Hepatocyte (in vitro differentiated cells): ENCODE results near the gene KRT86. TPM values are rescaled to one million over a fixed set of nuclear protein-coding genes. Genes with fewer than 3 reads are reported as not detected.

ENCODE experiments used
- DNase-seq: peaks from one replicate; pipeline ENCODE4 v3.0.0-alpha.2; 2016; ENCODE audit warnings: low spot score
- H2AFZ ChIP-seq: fragments of 200-600 bp; sonication (generic); 2 replicates; pipeline ENCODE4 v1.6.0; 2016; ENCODE audit warnings: antibody characterized with exemption, mild to moderate bottlenecking
- H3K27ac ChIP-seq: fragments of 200-600 bp; sonication (generic); 2 replicates; pipeline ENCODE4 v1.5.1; 2016; ENCODE audit warnings: mild to moderate bottlenecking
- H3K27me3 ChIP-seq: fragments of 200-600 bp; sonication (generic); 2 replicates; pipeline ENCODE4 v1.6.1; 2016
- H3K36me3 ChIP-seq: fragments of 200-600 bp; sonication (generic); replicated peaks from 2 replicates; pipeline ENCODE4 v1.5.1; 2016; ENCODE audit warnings: low read depth; ENCODE audit not compliant: insufficient read depth
- H3K4me1 ChIP-seq: fragments of 200-600 bp; sonication (generic); 2 replicates; pipeline ENCODE4 v1.5.1; 2016; ENCODE audit warnings: mild to moderate bottlenecking, moderate library complexity; ENCODE audit not compliant: insufficient read depth
- H3K4me2 ChIP-seq: fragments of 200-600 bp; sonication (generic); 2 replicates; pipeline ENCODE4 v1.6.0; 2016
- H3K4me3 ChIP-seq: fragments of 200-600 bp; sonication (generic); 2 replicates; pipeline ENCODE4 v1.5.1; 2016; ENCODE audit warnings: mild to moderate bottlenecking
- H3K79me2 ChIP-seq: fragments of 200-600 bp; sonication (generic); 2 replicates; pipeline ENCODE4 v1.6.0; 2017; ENCODE audit warnings: mild to moderate bottlenecking
- H3K9me2 ChIP-seq: fragments of 200-600 bp; sonication (generic); replicated peaks from 2 replicates; pipeline ENCODE4 v1.6.0; 2017; ENCODE audit warnings: mild to moderate bottlenecking; ENCODE audit not compliant: insufficient read depth
- H3K9me3 ChIP-seq: fragments of 200-600 bp; sonication (generic); 2 replicates; pipeline ENCODE4 v1.5.1; 2016; ENCODE audit warnings: low read depth, mild to moderate bottlenecking
- H4K20me1 ChIP-seq: fragments of 200-600 bp; sonication (generic); 2 replicates; pipeline ENCODE4 v1.6.0; 2016; ENCODE audit warnings: mild to moderate bottlenecking; ENCODE audit not compliant: insufficient read depth, poor library complexity, severe bottlenecking
- CTCF ChIP-seq: fragments of 200-600 bp; sonication (generic); IDR thresholded peaks from 2 replicates; pipeline ENCODE4 v1.5.1; 2016; ENCODE audit warnings: antibody characterized with exemption, mild to moderate bottlenecking; ENCODE audit not compliant: poor library complexity
- EZH2 ChIP-seq: fragments of 200-600 bp; sonication (generic); IDR thresholded peaks from 2 replicates; pipeline ENCODE4 v1.6.1; 2016; ENCODE audit warnings: antibody characterized with exemption, mild to moderate bottlenecking, borderline replicate concordance
- EZH2phosphoT487 ChIP-seq: fragments of 200-600 bp; sonication (generic); IDR thresholded peaks from one replicate; pipeline ENCODE4 v1.6.1; 2018; ENCODE audit warnings: antibody characterized with exemption, mild to moderate bottlenecking, low read depth, moderate library complexity; ENCODE audit not compliant: unreplicated experiment, severe bottlenecking
- WGBS: methylation state at CpG from one replicate; pipeline ENCODE4 v1.1.6; 2016; ENCODE audit warnings: low lambda C conversion rate; ENCODE audit errors: missing lambda C conversion rate; 5-methylcytosine and 5-hydroxymethylcytosine counted together
- polyA plus RNA-seq: library from polyadenylated mRNA; unstranded; fragments of >200 nt; fragmentation: Nextera tagmentation; extraction: Ambion mirVana; gene quantifications from 2 replicates; pipeline ENCODE4 v1.2.1, GENCODE V29; 2016
- total RNA-seq: library from RNA; depleted of rRNA; stranded (reverse); fragments of >200 nt; gene quantifications from 2 replicates; pipeline ENCODE4 v1.2.3, GENCODE V29; 2014

The KRT86 gene
- total and polyA plus RNA-seq, 2 experiments from 2014 or later = 0.40 TPM; not detected in 1

- H4K20me1 ChIP-seq = no peaks in the 10 kb centered on the region
- peaks cover 29% of the 10 kb centered on the region for H3K4me1 ChIP-seq
- H3K9me2 ChIP-seq = no peaks in the 10 kb centered on the region
- TF ChIP-seq EZH2 = no peak
- H3K9me3 ChIP-seq = no peaks in the 10 kb centered on the region
- H2AFZ ChIP-seq = no peak overlapping the region
- peaks cover 15% of the 10 kb centered on the region for H3K27me3 ChIP-seq
- 72% methylated on average over 12 of the region's 12 CpGs for WGBS
- peak overlapping the region; percentile 74 for H3K4me2 ChIP-seq
- no peak for DNase-seq
- H3K36me3 ChIP-seq = no peaks in the 10 kb centered on the region
- no peaks in the 10 kb centered on the region for H3K79me2 ChIP-seq
- no peak overlapping the region for H3K4me3 ChIP-seq
- H3K27ac ChIP-seq = no peak overlapping the region
These were observed 42.2 kb upstream of the KRT86 start for GRCh38 chr12:52232203-52232673.

- no peaks in the 10 kb centered on the region for H3K9me2 ChIP-seq
- H3K4me1 ChIP-seq = peaks cover 29% of the 10 kb centered on the region
- no peaks in the 10 kb centered on the region for H4K20me1 ChIP-seq
- no peaks in the 10 kb centered on the region for H3K36me3 ChIP-seq
- whole genome bisulfite sequencing = 7% methylated on average over 44 of the region's 58 CpGs
- no peaks in the 10 kb centered on the region for H3K79me2 ChIP-seq
- peak; percentile 83 for TF ChIP-seq EZH2
- no peak for TF ChIP-seq CTCF
- TF ChIP-seq EZH2phosphoT487 = peak; percentile 25
- no peaks in the 10 kb centered on the region for H3K9me3 ChIP-seq
- peak within 1 kb of the TSS; percentile 74 for H3K4me2 ChIP-seq
- H3K4me3 ChIP-seq = no peak within 1 kb of the TSS
- peak within 1 kb of the TSS; percentile 26 for H2AFZ ChIP-seq
- H3K27me3 ChIP-seq = peaks cover 15% of the 10 kb centered on the region
- peak; percentile 47 for DNase-seq
- no peak within 1 kb of the TSS for H3K27ac ChIP-seq
These were observed 41.6 kb upstream of the KRT86 start, which contains the start of gene KRT7 for GRCh38 chr12:52232674-52233461. Gene KRT7, plus strand, starts transcription at chr12:52233243. Its CDS starts 54 bp downstream, at chr12:52233297.

GRCh38 chr12:52233462-52234207 lies 40.8 kb upstream of the KRT86 start:
- peak overlapping the region; percentile 74 for H3K4me2 ChIP-seq
- TF ChIP-seq EZH2phosphoT487 (peak; percentile 1), CTCF (no peak), EZH2 (peak; percentile 34)

More at GRCh38 chr12:52233462-52234207, 40.8 kb upstream of the KRT86 start:
- Histone ChIP-seq H2AFZ (peak overlapping the region; percentile 26), H3K79me2 (no peaks in the 10 kb centered on the region), H4K20me1 (no peaks in the 10 kb centered on the region), H3K27me3 (peaks cover 15% of the 10 kb centered on the region), H3K9me3 (no peaks in the 10 kb centered on the region), H3K27ac (no peak overlapping the region), H3K36me3 (no peaks in the 10 kb centered on the region), H3K4me1 (peaks cover 29% of the 10 kb centered on the region), H3K4me3 (no peak overlapping the region), H3K9me2 (no peaks in the 10 kb centered on the region)
- WGBS = 21% methylated on average over 34 of the region's 40 CpGs
- no peak for DNase-seq
